ENCODE results near the gene NFKBIB. TPM values are rescaled to one million over a fixed set of nuclear protein-coding genes. Genes with fewer than 3 reads are reported as not detected.

NFKBIB gene, protein sequence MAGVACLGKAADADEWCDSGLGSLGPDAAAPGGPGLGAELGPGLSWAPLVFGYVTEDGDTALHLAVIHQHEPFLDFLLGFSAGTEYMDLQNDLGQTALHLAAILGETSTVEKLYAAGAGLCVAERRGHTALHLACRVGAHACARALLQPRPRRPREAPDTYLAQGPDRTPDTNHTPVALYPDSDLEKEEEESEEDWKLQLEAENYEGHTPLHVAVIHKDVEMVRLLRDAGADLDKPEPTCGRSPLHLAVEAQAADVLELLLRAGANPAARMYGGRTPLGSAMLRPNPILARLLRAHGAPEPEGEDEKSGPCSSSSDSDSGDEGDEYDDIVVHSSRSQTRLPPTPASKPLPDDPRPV
- 5.9 and 7.4 TPM in 2 replicates for total RNA-seq

GRCh38 chr19:38899447-38900201, at the start of gene NFKBIB, which contains the start of gene SIRT2:
Gene NFKBIB, plus strand, starts transcription at chr19:38899969. Its CDS starts 64 bp downstream, at chr19:38900033.
Gene SIRT2, minus strand, starts transcription at chr19:38899618. Its CDS starts 97 bp downstream, at chr19:38899521.

DNA sequence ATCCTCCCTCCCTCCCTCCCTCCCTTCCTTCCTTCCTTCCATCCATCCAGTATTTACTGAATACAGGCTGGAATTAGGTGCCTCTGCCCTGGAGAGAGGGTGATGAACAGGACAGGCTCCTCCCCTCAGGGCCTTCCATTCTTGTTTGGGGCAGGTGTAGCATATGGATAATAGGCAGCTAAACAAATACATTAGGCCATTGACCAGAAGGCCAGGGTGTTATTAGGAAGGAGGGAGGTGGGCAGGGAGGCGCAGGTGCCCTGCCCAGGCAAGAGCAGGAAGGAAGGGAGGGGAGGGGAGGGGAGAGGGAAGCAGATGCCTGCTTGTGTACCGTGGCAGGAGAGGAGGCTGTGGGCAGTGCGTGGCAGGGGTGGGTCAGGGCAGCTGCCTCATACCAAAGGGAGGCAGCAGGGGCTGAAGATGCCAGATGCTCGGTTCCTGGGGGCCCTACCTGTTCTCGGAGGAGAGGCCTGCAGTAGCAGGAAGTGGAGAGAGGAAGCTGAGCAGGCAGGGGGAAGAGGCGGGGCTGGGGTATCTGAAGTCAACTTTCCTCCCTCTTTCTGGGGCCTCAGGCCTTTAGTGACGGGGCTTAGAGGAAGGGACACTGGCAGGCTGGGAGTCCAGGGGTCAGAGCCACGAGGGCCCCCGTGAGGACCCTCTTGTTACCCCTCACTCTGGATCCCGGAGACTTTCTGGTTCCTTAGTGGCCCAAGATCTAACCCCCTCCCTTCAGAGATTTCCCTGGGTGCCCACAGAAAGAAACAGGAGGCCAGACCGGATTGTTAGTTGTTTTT, 21.8 kb upstream of the NFKBIB start, which contains the start of gene RINL:
Gene RINL (minus strand): TSS at position 495 of the 794 bp plus-strand sequence. CDS start 1,533 bp downstream, outside the sequence.

GRCh38 chr19:38929929-38930775, 30.4 kb downstream of the NFKBIB start, which contains the start of gene SARS2:
Gene SARS2, minus strand, starts transcription at chr19:38930763. Its CDS starts 27 bp downstream, at chr19:38930736.

DNA sequence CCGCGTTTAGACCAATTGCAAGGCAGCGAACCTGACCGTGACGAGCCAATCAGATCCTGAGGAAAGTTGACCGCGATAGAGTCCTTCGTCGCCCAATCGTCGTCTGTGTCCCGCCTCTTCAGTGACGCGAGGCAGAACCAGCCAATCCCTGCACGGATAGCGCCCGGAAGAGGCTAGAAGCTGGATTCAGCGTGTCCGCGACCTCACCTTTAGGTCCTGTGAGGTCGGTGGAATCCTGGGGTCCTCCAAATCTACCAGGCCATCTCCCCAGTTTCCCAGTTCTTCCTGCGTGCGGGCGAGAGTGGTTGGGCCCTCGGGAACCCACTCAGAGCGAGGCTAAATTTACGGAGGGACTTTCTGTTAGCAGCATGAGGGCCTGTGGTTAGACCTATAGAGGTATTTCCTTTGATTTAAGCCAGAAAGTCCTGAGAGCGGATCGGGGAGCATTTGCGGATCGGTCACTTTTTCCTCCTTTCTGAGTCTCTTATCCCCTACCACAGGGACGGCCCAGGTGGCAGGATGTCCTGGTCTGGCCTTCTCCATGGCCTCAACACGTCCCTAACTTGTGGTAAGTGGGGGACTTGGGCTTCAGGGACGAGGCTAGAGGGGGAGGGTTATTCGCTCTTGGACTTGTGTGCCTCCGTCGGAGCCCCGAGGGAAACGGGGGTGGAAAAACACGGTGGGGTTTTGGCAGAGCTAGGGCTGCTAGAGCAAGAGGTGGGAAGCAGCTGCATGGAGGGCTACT, 31.2 kb downstream of the NFKBIB start, which contains the start of gene MRPS12:
Gene MRPS12 (plus strand): TSS at position 169 of the 745 bp plus-strand sequence. CDS start 351 bp downstream, at position 520.

Other genes with a start within 250 kb of the NFKBIB start
- gene CAPN12, start 155.5 kb upstream of the NFKBIB start, total RNA-seq: 0.16 and 0.26 TPM in 2 replicates
- gene LGALS7, start 126.5 kb upstream of the NFKBIB start, total RNA-seq: not detected in 2 replicates
- 0.95 and 1.9 TPM in 2 replicates for gene LGALS7B, start 110.8 kb upstream of the NFKBIB start, total RNA-seq
- gene LGALS4, start 87.0 kb upstream of the NFKBIB start, total RNA-seq: 0.09 TPM in 1 of 2 replicates, not detected in the other
- gene ECH1, start 68.2 kb upstream of the NFKBIB start, total RNA-seq: 17.5 and 37.0 TPM in 2 replicates
- 117 and 176 TPM in 2 replicates for gene HNRNPL, start 50.0 kb upstream of the NFKBIB start, total RNA-seq
- 1.7 and 2.3 TPM in 2 replicates for gene RINL, start 21.7 kb upstream of the NFKBIB start, total RNA-seq
- 66.5 and 68.5 TPM in 2 replicates for gene SIRT2, start 351 bp upstream of the NFKBIB start, total RNA-seq
- gene CCER2, start 12.2 kb downstream of the NFKBIB start, total RNA-seq: not detected in 2 replicates
- gene SARS2, start 30.8 kb downstream of the NFKBIB start, total RNA-seq: 10.6 and 11.2 TPM in 2 replicates
- gene MRPS12, start 31.0 kb downstream of the NFKBIB start, total RNA-seq: 19.8 and 29.9 TPM in 2 replicates
- gene FBXO17, start 75.8 kb downstream of the NFKBIB start, total RNA-seq: 23.0 and 27.2 TPM in 2 replicates
- 1.9 and 4.5 TPM in 2 replicates for gene FBXO27, start 132.6 kb downstream of the NFKBIB start, total RNA-seq
- 0.16 and 0.17 TPM in 2 replicates for gene ACP7, start 184.4 kb downstream of the NFKBIB start, total RNA-seq
- 5.2 and 6.2 TPM in 2 replicates for gene PAK4, start 225.8 kb downstream of the NFKBIB start, total RNA-seq